HG03575 (cell line): ENCODE results near the gene SAT1.

Source experiments
- ATAC-seq: cut with Tn5 transposase; IDR thresholded peaks from one replicate; pipeline ENCODE4 v1.9.1; 2021; ENCODE audit not compliant: unreplicated experiment, insufficient number of reproducible peaks, low FRiP score; ENCODE audit errors: extremely low read depth

Gene SAT1

DNA sequence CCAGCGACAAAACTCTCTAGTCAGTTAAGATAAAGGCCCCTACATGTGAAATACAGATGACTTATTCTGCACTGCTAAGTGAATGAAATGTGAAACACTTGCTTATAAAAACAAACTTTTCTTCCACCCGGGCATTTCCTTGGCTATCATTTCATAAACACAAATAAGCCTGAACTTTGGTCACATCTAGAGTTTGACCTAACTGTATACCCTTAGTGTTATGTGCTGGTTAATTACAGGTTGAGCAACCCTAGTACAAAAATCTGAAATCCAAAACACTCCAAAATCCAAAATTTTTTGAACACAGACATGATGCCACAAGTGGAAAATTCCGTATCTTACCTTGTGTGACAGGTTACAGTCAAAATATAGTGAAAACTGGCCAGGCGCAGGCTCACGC, 45.9 kb downstream of the SAT1 start:
- ATAC-seq = no peak

DNA sequence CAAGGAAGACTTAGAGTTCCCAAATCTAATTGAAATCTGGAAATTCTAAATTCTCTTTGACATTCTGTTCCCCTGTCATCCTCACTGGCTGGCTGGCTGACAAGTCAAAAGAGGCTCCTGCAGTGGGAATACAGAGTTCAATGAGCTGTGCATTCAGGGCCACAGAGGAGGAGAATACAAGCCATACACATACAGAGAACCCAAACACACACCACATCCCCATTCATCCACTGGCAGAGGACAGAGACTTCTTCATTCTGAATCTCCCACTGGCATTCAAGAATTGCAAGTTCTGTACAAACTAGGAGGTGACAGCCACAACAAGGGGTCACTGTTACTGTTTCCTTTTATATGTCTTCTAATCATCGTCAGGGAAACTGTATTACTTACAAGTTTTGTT, 49.7 kb downstream of the SAT1 start:
- no peak for ATAC-seq
